Panc1 (cell line): ENCODE measurements around the gene ATP2C1. TPM values are rescaled to one million over a fixed set of nuclear protein-coding genes. Genes with fewer than 3 reads are reported as not detected.

ENCODE experiments used
- ATAC-seq: fragments of 200-7000 bp; cut with Tn5 transposase; 2 replicates; pipeline ENCODE4 v1.9.1; 2020; ENCODE audit warnings: mild to moderate bottlenecking, moderate library complexity
- BruUV-seq: library from RNA; stranded (reverse); fragments of 400-500 nt; replicated peaks from 2 replicates; lab custom pipeline; 2021; lab: Mats Ljungman, UMichigan
- CTCF ChIA-PET: fragments of 300-600 bp; sonication (Branson Sonifier 250); formaldehyde crosslinking; loops from one replicate; lab custom pipeline; 2022; ENCODE audit warnings: antibody characterized with exemption; lab: Charles Lee
- POLR2A ChIA-PET: fragments of 300-600 bp; sonication (Branson Sonifier 250); formaldehyde crosslinking; loops from one replicate; lab custom pipeline; 2022; ENCODE audit warnings: antibody characterized with exemption; lab: Charles Lee
- DNase-seq: peaks from one replicate; pipeline ENCODE4 v3.0.0-alpha.2; 2010; ENCODE audit warnings: low read depth, low spot score
- H3K27ac ChIP-seq: 2 replicates; pipeline ENCODE4 v1.5.1; 2011; ENCODE audit warnings: mild to moderate bottlenecking, low read length, inconsistent platforms
- H3K27me3 ChIP-seq: fragments of 200-500 bp; sonication (Bioruptor generic); 2 replicates; pipeline ENCODE4 v1.6.0; 2014; ENCODE audit warnings: low read length, inconsistent platforms; ENCODE audit not compliant: control insufficient read depth, insufficient read depth
- H3K36me3 ChIP-seq: fragments of 200-500 bp; sonication (Bioruptor generic); 2 replicates; pipeline ENCODE4 v1.5.1; 2014; ENCODE audit warnings: inconsistent platforms, mild to moderate bottlenecking, low read length, moderate library complexity; ENCODE audit not compliant: control insufficient read depth, insufficient read depth
- H3K4me1 ChIP-seq: 2 replicates; pipeline ENCODE4 v1.5.1; 2011; ENCODE audit warnings: inconsistent platforms, mild to moderate bottlenecking, low read length, moderate library complexity; ENCODE audit not compliant: control insufficient read depth, insufficient read depth
- H3K4me3 ChIP-seq, 2 experiments: 2 replicates each; pipeline ENCODE4 v1.5.1; 2011 to 2012; ENCODE audit warnings: low read depth in 2 of 2, low read length in 2 of 2, mild to moderate bottlenecking in 2 of 2, inconsistent platforms in 1 of 2, moderate library complexity in 1 of 2
- H3K9me3 ChIP-seq: fragments of 200-500 bp; sonication (Bioruptor generic); 2 replicates; pipeline ENCODE4 v1.5.1; 2014; ENCODE audit warnings: low read depth, mild to moderate bottlenecking, inconsistent platforms, low read length, moderate library complexity; ENCODE audit not compliant: control insufficient read depth, insufficient read depth
- CTCF ChIP-seq: fragments of 450-650 bp; IDR thresholded peaks from 2 replicates; pipeline ENCODE4 v1.5.1; 2017; ENCODE audit warnings: mild to moderate bottlenecking
- POLR2AphosphoS5 ChIP-seq: IDR thresholded peaks from 2 replicates; pipeline ENCODE4 v1.6.1; 2012; ENCODE audit warnings: mild to moderate bottlenecking, low read depth, low read length, moderate library complexity
- REST ChIP-seq, 2 experiments: IDR thresholded peaks; 2 replicates each; pipeline ENCODE4 v1.6.1; 2011 to 2012; ENCODE audit warnings: low read depth in 2 of 2, control low read depth in 1 of 2, low read length in 1 of 2, mild to moderate bottlenecking in 1 of 2, moderate library complexity in 1 of 2; ENCODE audit not compliant: insufficient read depth in 1 of 2
- SIN3A ChIP-seq: IDR thresholded peaks from 2 replicates; pipeline ENCODE4 v1.6.1; 2012; ENCODE audit warnings: low read depth, mild to moderate bottlenecking, low read length, moderate library complexity, borderline replicate concordance; ENCODE audit not compliant: insufficient read depth
- TCF7L2 ChIP-seq: IDR thresholded peaks from 2 replicates; pipeline ENCODE4 v1.6.1; 2011; ENCODE audit warnings: mild to moderate bottlenecking, low read depth, low read length, inconsistent platforms
- in situ Hi-C: cut with HindIII; loops from 2 replicates; pipeline ENCODE4 v1.10.0; 2016; ENCODE audit warnings: low sequenced_read_pairs, low pct_unique_long_range_greater_than_20kb
- intact Hi-C: fragments of 100-400 bp; cut with micrococcal nuclease; formaldehyde crosslinking; loops from one replicate; pipeline ENCODE4 v1.10.0; 2022; ENCODE audit not compliant: unreplicated experiment
- total RNA-seq: library from RNA; stranded (reverse); gene quantifications from one replicate; pipeline ENCODE4 v1.2.1, GENCODE V29; 2021; ENCODE audit not compliant: unreplicated experiment

ATP2C1 gene
- total RNA-seq, 1 experiment from 2014 or later = 101 TPM

- Histone ChIP-seq H3K27me3 (0 out of 2 replicates have a peak, but pooled peaks cover 1% of the 10 kb centered on the region), H3K36me3 (no peaks in the 10 kb centered on the region), H3K4me1 (no peaks in the 10 kb centered on the region), H3K27ac (no peak overlapping the region), H3K9me3 (no peaks in the 10 kb centered on the region), H3K4me3 (no peak overlapping the region)
- no peak for TF ChIP-seq POLR2AphosphoS5
- no peak for TF ChIP-seq TCF7L2
- TF ChIP-seq REST (IDR thresholded peaks at IDR 0.05; ENCODE audit: insufficient read depth in 1 of 2, low read depth in 2 of 2, low read length in 1 of 2) = no peak
- TF ChIP-seq SIN3A = no peak
- no peak for TF ChIP-seq CTCF
- DNase-seq (no peak), ATAC-seq (no peak)
- BruUV-seq = no TSS peak
- ChIA-PET POLR2A (no interaction called here), CTCF (no interaction called here)
- in situ Hi-C loops (no loop called here), intact Hi-C loops (no loop called here)
These were observed 28.4 kb upstream of the ATP2C1 start for GRCh38 chr3:130865489-130865888.

- in situ Hi-C loops (no loop called here), intact Hi-C loops (no loop called here)
- no peak for TF ChIP-seq TCF7L2
- no peak for TF ChIP-seq POLR2AphosphoS5
- no peak for TF ChIP-seq REST (IDR thresholded peaks at IDR 0.05; ENCODE audit: insufficient read depth in 1 of 2, low read depth in 2 of 2, low read length in 1 of 2)
- TF ChIP-seq SIN3A = no peak
- TF ChIP-seq CTCF = no peak
- no peak for DNase-seq
- H3K4me3 ChIP-seq = no peak overlapping the region
- POLR2A ChIA-PET = no interaction called here
- BruUV-seq = no TSS peak
- CTCF ChIA-PET = no interaction called here
- H3K4me1 ChIP-seq = no peaks in the 10 kb centered on the region
- H3K27ac ChIP-seq = no peak overlapping the region
- H3K27me3 ChIP-seq = no peaks in the 10 kb centered on the region
- no peaks in the 10 kb centered on the region for H3K9me3 ChIP-seq
- H3K36me3 ChIP-seq = no peaks in the 10 kb centered on the region
- no peak for ATAC-seq
These were observed 27.6 kb upstream of the ATP2C1 start for GRCh38 chr3:130866327-130866726.
